Calu3 (cell line): ENCODE data around the gene PSORS1C2. TPM values are rescaled to one million over a fixed set of nuclear protein-coding genes. Genes with fewer than 3 reads are reported as not detected.

Experiments
- BruUV-seq: library from RNA; stranded (reverse); fragments of 400-500 nt; replicated peaks from 2 replicates; lab custom pipeline; 2021; lab: Mats Ljungman, UMichigan
- CTCF ChIA-PET: fragments of 300-600 bp; sonication (Branson Sonifier 250); formaldehyde crosslinking; loops from one replicate; lab custom pipeline; 2022; ENCODE audit warnings: antibody characterized with exemption; lab: Charles Lee
- DNase-seq: peaks from one replicate; pipeline ENCODE4 v3.0.0; 2022
- H3K27ac Mint-ChIP-seq: one replicate; pipeline ENCODE4 v1.8.0; 2022; ENCODE audit warnings: mixed read lengths; ENCODE audit not compliant: unreplicated experiment
- H3K27me3 Mint-ChIP-seq: one replicate; pipeline ENCODE4 v1.8.0; 2022; ENCODE audit warnings: mixed read lengths; ENCODE audit not compliant: unreplicated experiment
- H3K36me3 Mint-ChIP-seq: one replicate; pipeline ENCODE4 v1.8.0; 2022; ENCODE audit warnings: mild to moderate bottlenecking, moderate library complexity, mixed read lengths; ENCODE audit not compliant: insufficient read depth, unreplicated experiment
- H3K4me1 Mint-ChIP-seq: one replicate; pipeline ENCODE4 v1.8.0; 2022; ENCODE audit warnings: mild to moderate bottlenecking, low read depth, mixed read lengths; ENCODE audit not compliant: unreplicated experiment
- H3K4me3 Mint-ChIP-seq: one replicate; pipeline ENCODE4 v1.8.0; 2022; ENCODE audit warnings: mild to moderate bottlenecking, low read depth, moderate library complexity, mixed read lengths; ENCODE audit not compliant: unreplicated experiment
- H3K9me3 Mint-ChIP-seq: one replicate; pipeline ENCODE4 v1.8.0; 2022; ENCODE audit warnings: low read depth, mixed read lengths; ENCODE audit not compliant: unreplicated experiment
- CTCF ChIP-seq: fragments of 200-600 bp; IDR thresholded peaks from one replicate; pipeline ENCODE4 v1.8.0; 2022; ENCODE audit warnings: antibody characterized with exemption; ENCODE audit not compliant: unreplicated experiment
- intact Hi-C: fragments of 100-400 bp; cut with micrococcal nuclease; formaldehyde crosslinking; loops from one replicate; pipeline ENCODE4 v1.10.0; 2022; ENCODE audit not compliant: unreplicated experiment
- total RNA-seq: library from RNA; stranded (reverse); gene quantifications from 2 replicates; pipeline ENCODE4 v1.2.3, GENCODE V29; 2022

Gene PSORS1C2
- total RNA-seq, 1 experiment from 2014 or later: not detected

- H3K27me3 Mint-ChIP-seq: no peaks in the 10 kb centered on the region
- CTCF ChIA-PET: interaction anchor here (0.5 to 3.1 kb wide), 4 partner anchors 10 to 218 kb away, joined by 4 to 8 read pairs (median 6); partner anchors contain the start of genes CCHCR1 and TCF19
- no peaks in the 10 kb centered on the region for H3K9me3 Mint-ChIP-seq
- no peak overlapping the region for H3K27ac Mint-ChIP-seq
- intact Hi-C loops: no loop called here
- BruUV-seq: no TSS peak
- no peak for DNase-seq
- no peak for TF ChIP-seq CTCF
- peaks cover 45% of the 10 kb centered on the region for H3K36me3 Mint-ChIP-seq
- no peaks in the 10 kb centered on the region for H3K4me1 Mint-ChIP-seq
- H3K4me3 Mint-ChIP-seq: no peak overlapping the region
These were observed 6.5 kb upstream of the PSORS1C2 start for GRCh38 chr6:31145386-31145785.

GRCh38 chr6:31144970-31145340 lies 6.1 kb upstream of the PSORS1C2 start:
- no peaks in the 10 kb centered on the region for H3K27me3 Mint-ChIP-seq
- no peaks in the 10 kb centered on the region for H3K9me3 Mint-ChIP-seq

GRCh38 chr6:31144296-31144969 lies 5.6 kb upstream of the PSORS1C2 start:
- BruUV-seq: no TSS peak
- Mint-ChIP-seq H3K27me3 (no peaks in the 10 kb centered on the region), H3K4me1 (peaks cover 6% of the 10 kb centered on the region), H3K9me3 (no peaks in the 10 kb centered on the region), H3K27ac (no peak overlapping the region), H3K4me3 (no peak overlapping the region), H3K36me3 (peaks cover 45% of the 10 kb centered on the region)
- DNase-seq: no peak
- TF ChIP-seq CTCF: no peak
- CTCF ChIA-PET: interaction anchor here (0.6 to 3.1 kb wide), 4 partner anchors 9 to 48 kb away, joined by 3 to 8 read pairs (median 4); partner anchors contain the start of genes CCHCR1 and TCF19
- intact Hi-C loops: no loop called here

More at GRCh38 chr6:31144970-31145340, 6.1 kb upstream of the PSORS1C2 start:
- Mint-ChIP-seq H3K27ac (no peak overlapping the region), H3K4me1 (peaks cover 1% of the 10 kb centered on the region), H3K4me3 (no peak overlapping the region), H3K36me3 (peaks cover 44% of the 10 kb centered on the region)
- no peak for TF ChIP-seq CTCF
- BruUV-seq: no TSS peak
- DNase-seq: no peak
- intact Hi-C loops: no loop called here
- CTCF ChIA-PET: interaction anchor here (0.6 to 3.1 kb wide), 4 partner anchors 9 to 58 kb away, joined by 3 to 8 read pairs (median 6); partner anchors contain the start of genes CCHCR1 and TCF19

- TF ChIP-seq CTCF: no peak
- DNase-seq: no peak
- Mint-ChIP-seq H3K4me1 (peaks cover 19% of the 10 kb centered on the region), H3K27ac (no peak overlapping the region), H3K4me3 (no peak overlapping the region), H3K36me3 (peaks cover 47% of the 10 kb centered on the region), H3K9me3 (no peaks in the 10 kb centered on the region), H3K27me3 (no peaks in the 10 kb centered on the region)
- BruUV-seq: no TSS peak
- intact Hi-C loops: no loop called here
- CTCF ChIA-PET: interaction anchor here (1.0 kb wide), 1 partner anchor 38 kb away, joined by 3 read pairs; no protein-coding TSS in a partner anchor
These were observed 4.3 kb upstream of the PSORS1C2 start for GRCh38 chr6:31143148-31143547.
